Gastroesophageal sphincter (tissue), 4 donors: Measurements from ENCODE around the gene INCENP. TPM values are rescaled to one million over a fixed set of nuclear protein-coding genes. Genes with fewer than 3 reads are reported as not detected.
"Not testable (repeated sequence)": the region's sequence is repeated elsewhere in the genome, so short reads cannot be mapped to it uniquely, and the experiment has no call there.

Experiments used
- ATAC-seq: fragments of 150-250 bp; one replicate; pipeline ENCODE4 v1.9.1; 2016; ENCODE audit warnings: mild to moderate bottlenecking, moderate library complexity
- H3K27ac ChIP-seq, 4 donors: fragments of 200-600 bp; sonication (generic) in 3 of 4; 1 replicate in 3 of 4; 2 replicates in 1 of 4; pipeline ENCODE4 v1.5.1; 2016 to 2019
- H3K27me3 ChIP-seq: fragments of 200-600 bp; sonication (generic); one replicate; pipeline ENCODE4 v1.5.1; 2019
- H3K36me3 ChIP-seq, 2 donors: fragments of 200-600 bp; sonication (generic); one replicate each; pipeline ENCODE4 v1.5.1; 2019; ENCODE audit warnings: control low read depth in 1 of 2
- H3K4me1 ChIP-seq, 3 donors: fragments of 200-600 bp; sonication (generic); 1 replicate in 2 of 3; 2 replicates in 1 of 3; pipeline ENCODE4 v1.5.1; 2016 to 2019; ENCODE audit warnings: control low read depth in 2 of 3
- H3K4me3 ChIP-seq, 2 donors: fragments of 200-600 bp; sonication (generic); one replicate each; pipeline ENCODE4 v1.5.1; 2019; ENCODE audit warnings: mild to moderate bottlenecking in 1 of 2, moderate library complexity in 1 of 2
- H3K9me3 ChIP-seq, 3 donors: fragments of 200-600 bp; sonication (generic); one replicate each; pipeline ENCODE4 v1.5.1; 2017 to 2019; ENCODE audit warnings: control low read depth in 2 of 3
- EP300 ChIP-seq: sonication (generic); formaldehyde crosslinking; IDR thresholded peaks from one replicate; pipeline ENCODE4 v1.6.1; 2017; ENCODE audit warnings: antibody characterized with exemption, mild to moderate bottlenecking
- POLR2A ChIP-seq, 2 donors: fragments of 450-650 bp; IDR thresholded peaks; one replicate each; pipeline ENCODE4 v1.6.1; 2017; ENCODE audit warnings: antibody characterized with exemption in 2 of 2, mild to moderate bottlenecking in 2 of 2, moderate library complexity in 1 of 2
- POLR2AphosphoS5 ChIP-seq: sonication (generic); formaldehyde crosslinking; IDR thresholded peaks from one replicate; pipeline ENCODE4 v1.6.1; 2017; ENCODE audit warnings: antibody characterized with exemption
- WGBS, 2 donors: methylation state at CpG; one replicate each; pipeline ENCODE4 v1.1.5; 2018; ENCODE audit warnings: low coverage in 1 of 2; 5-methylcytosine and 5-hydroxymethylcytosine counted together
- total RNA-seq, 4 donors: library from RNA; depleted of rRNA; stranded (reverse); fragments of >200 nt; gene quantifications; one replicate each; pipeline ENCODE4 v1.1.0, GENCODE V29; 2016
- TF ChIP-seq, protein P1 (sequence below), 4 experiments: fragments of 200-600 bp in 2 of 4; fragments of 450-650 bp in 2 of 4; sonication (generic) in 1 of 4; IDR thresholded peaks; one replicate each; pipeline ENCODE4 v1.5.1; 2017 to 2019; ENCODE audit warnings: antibody characterized with exemption in 4 of 4, mild to moderate bottlenecking in 2 of 4, moderate library complexity in 2 of 4

INCENP gene
- total RNA-seq, 4 donors from 2014 or later: 10.5 to 28.3 (median 16.8) TPM

DNA sequence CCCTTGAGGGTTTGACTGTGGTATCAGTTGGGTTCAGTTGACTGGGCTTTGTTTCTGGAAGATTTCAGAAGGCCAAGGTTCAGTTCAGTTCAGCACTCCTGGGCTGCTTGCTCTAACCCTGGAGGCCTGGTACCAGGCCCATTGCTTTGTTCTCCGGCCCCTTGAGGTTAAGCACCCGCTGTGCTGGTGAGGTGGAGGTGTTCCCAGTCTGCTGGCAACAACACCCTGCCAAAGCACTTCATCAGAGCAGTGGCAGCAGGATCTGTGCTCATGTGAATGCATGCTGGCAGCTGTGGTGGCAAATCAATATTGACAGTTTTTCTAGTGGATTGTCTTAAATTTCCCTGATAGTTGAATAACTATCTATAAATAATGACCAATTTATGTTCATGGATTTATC is 62.4 kb downstream of the INCENP start:
- H3K27ac ChIP-seq: no peak overlapping the region
- no peak for TF ChIP-seq EP300
- TF ChIP-seq POLR2A (IDR thresholded peaks at IDR 0.05): no peak
- no peak for TF ChIP-seq POLR2AphosphoS5
- TF ChIP-seq, protein P1, sequence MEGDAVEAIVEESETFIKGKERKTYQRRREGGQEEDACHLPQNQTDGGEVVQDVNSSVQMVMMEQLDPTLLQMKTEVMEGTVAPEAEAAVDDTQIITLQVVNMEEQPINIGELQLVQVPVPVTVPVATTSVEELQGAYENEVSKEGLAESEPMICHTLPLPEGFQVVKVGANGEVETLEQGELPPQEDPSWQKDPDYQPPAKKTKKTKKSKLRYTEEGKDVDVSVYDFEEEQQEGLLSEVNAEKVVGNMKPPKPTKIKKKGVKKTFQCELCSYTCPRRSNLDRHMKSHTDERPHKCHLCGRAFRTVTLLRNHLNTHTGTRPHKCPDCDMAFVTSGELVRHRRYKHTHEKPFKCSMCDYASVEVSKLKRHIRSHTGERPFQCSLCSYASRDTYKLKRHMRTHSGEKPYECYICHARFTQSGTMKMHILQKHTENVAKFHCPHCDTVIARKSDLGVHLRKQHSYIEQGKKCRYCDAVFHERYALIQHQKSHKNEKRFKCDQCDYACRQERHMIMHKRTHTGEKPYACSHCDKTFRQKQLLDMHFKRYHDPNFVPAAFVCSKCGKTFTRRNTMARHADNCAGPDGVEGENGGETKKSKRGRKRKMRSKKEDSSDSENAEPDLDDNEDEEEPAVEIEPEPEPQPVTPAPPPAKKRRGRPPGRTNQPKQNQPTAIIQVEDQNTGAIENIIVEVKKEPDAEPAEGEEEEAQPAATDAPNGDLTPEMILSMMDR (IDR thresholded peaks at IDR 0.05): no peak
- ATAC-seq: no peak
- peaks cover 51% of the 10 kb centered on the region for H3K27me3 ChIP-seq
- peaks cover 0 to 17% (median 0%) of the 10 kb centered on the region in 3 donors for H3K9me3 ChIP-seq
- no peaks in the 10 kb centered on the region for H3K4me1 ChIP-seq
- H3K36me3 ChIP-seq: no peaks in the 10 kb centered on the region
- WGBS, 2 donors: 90% methylated on average over 2 of the region's 2 CpGs; no CpG with 5 or more reads in 1 of the 2 donors
- H3K4me3 ChIP-seq: no peak overlapping the region

DNA sequence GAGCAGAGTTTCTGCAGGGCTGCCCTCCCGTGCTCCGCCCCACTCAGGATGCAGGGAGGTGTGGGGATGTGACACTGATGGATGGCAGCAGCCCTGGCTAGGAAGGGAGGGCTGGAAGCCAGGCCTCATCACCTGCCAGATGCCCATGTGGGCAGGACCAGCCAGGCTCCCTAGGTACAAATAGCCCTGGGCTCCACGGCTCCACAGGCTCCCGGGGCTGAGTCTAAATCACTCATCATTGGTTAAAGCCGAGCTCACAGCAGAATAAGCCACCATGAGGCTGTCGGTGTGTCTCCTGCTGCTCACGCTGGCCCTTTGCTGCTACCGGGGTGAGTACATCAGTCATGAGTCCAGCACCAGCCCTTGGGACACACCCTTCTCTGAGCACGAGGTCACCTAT is 66.2 kb downstream of the INCENP start, which contains the start of gene SCGB1D1:
Gene SCGB1D1 (plus strand): TSS at position 206 of the 400 bp plus-strand sequence. CDS start 69 bp downstream, at position 275.
- Histone ChIP-seq H3K27ac (no peak within 1 kb of the TSS), H3K27me3 (peaks cover 63% of the 10 kb centered on the region), H3K9me3 (no peaks in the 10 kb centered on the region), H3K4me1 (no peaks in the 10 kb centered on the region), H3K4me3 (no peak within 1 kb of the TSS), H3K36me3 (no peaks in the 10 kb centered on the region)
- 47% methylated on average over 4 of the region's 9 CpGs; no CpG with 5 or more reads in 1 of the 2 donors for WGBS, 2 donors
- TF ChIP-seq POLR2A (IDR thresholded peaks at IDR 0.05) (no peak), EP300 (no peak), POLR2AphosphoS5 (no peak)
- TF ChIP-seq, protein P1 (IDR thresholded peaks at IDR 0.05): no peak
- ATAC-seq: no peak

- TF ChIP-seq POLR2AphosphoS5 (no peak), POLR2A (IDR thresholded peaks at IDR 0.05) (no peak), EP300 (no peak)
- TF ChIP-seq, protein P1 (IDR thresholded peaks at IDR 0.05): no peak
- WGBS, 2 donors: no CpG with 5 or more reads among the region's 4 CpGs
Observed at GRCh38 chr11:62193952-62194351, 70.1 kb downstream of the INCENP start.

DNA sequence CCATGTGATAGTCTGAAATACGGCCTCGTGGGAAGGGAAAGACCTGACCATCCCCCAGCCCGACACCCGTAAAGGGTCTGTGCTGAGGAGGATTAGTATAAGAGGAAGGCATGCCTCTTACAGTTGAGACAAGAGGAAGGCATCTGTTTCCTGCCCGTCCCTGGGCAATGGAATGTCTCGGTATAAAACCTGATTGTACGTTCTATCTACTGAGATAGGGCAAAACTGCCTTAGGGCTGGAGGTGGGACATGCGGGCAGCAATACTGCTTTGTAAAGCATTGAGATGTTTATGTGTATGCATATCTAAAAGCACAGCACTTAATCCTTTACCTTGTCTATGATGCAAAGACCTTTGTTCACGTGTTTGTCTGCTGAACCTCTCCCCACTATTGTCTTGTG is 71.2 kb downstream of the INCENP start:
- H3K4me3 ChIP-seq, ATAC-seq, H3K27ac ChIP-seq, H3K36me3 ChIP-seq, H3K9me3 ChIP-seq, H3K4me1 ChIP-seq: not testable (repeated sequence)
- H3K27me3 ChIP-seq: peaks cover 63% of the 10 kb centered on the region
- 33% methylated on average over 1 of the region's 9 CpGs; no CpG with 5 or more reads in 1 of the 2 donors for WGBS, 2 donors

More at GRCh38 chr11:62193952-62194351, 70.1 kb downstream of the INCENP start:
- H3K27ac ChIP-seq: no peak overlapping the region
- ATAC-seq: no peak
- no peaks in the 10 kb centered on the region for H3K9me3 ChIP-seq
- H3K4me1 ChIP-seq: no peaks in the 10 kb centered on the region
- H3K27me3 ChIP-seq: peaks cover 68% of the 10 kb centered on the region
- no peaks in the 10 kb centered on the region for H3K36me3 ChIP-seq
- H3K4me3 ChIP-seq: no peak overlapping the region

DNA sequence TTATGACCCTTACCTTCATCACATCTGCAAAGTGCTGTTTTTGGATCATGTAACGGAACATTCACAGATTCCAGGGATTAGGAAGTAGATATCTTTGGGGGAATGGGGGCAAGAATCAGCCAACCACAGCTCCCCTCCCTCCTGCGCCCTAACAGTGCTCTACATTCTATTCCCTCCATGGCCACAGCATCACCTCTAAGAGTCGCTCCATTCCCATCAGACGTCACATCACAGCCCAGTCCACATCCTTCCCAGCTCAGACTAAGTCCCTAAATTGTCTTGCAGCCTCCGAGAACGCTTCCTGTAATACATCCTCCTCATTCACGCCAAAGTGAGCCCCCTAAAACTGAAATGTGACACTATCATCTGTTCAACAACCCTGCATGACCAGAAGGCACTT is 72.1 kb downstream of the INCENP start:
- no peak overlapping the region for H3K27ac ChIP-seq
- H3K9me3 ChIP-seq: no peaks in the 10 kb centered on the region
- no peak overlapping the region for H3K4me3 ChIP-seq
- 42 to 57% methylated on average over 7 of the region's 7 CpGs for WGBS, 2 donors
- ATAC-seq: no peak
- TF ChIP-seq EP300 (no peak), POLR2A (IDR thresholded peaks at IDR 0.05) (no peak), POLR2AphosphoS5 (no peak)
- TF ChIP-seq, protein P1 (IDR thresholded peaks at IDR 0.05): no peak
- H3K36me3 ChIP-seq: no peaks in the 10 kb centered on the region
- peaks cover 58% of the 10 kb centered on the region for H3K27me3 ChIP-seq
- H3K4me1 ChIP-seq: no peaks in the 10 kb centered on the region

DNA sequence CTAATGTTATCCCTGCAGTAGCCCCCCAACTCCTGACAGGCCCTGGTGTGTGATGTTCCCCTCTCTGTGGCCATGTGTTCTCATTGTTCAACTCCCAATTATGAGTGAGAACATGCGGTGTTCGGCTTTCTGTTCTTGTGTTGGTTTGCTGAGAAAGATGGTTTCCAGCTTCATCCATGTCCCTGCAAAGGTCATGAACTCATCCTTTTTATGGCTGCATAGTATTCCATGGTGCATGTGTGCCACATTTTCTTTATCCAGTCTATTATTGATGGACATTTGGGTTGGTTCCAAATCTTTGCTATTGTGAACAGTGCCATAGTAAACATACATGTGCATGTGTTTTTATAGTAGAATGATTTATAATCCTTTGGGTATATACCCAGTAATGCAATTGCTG is 73.6 kb downstream of the INCENP start:
- WGBS, 2 donors: 75 to 100% methylated on average over 2 of the region's 2 CpGs
- ATAC-seq, H3K27ac ChIP-seq, H3K9me3 ChIP-seq, H3K4me3 ChIP-seq, H3K4me1 ChIP-seq, H3K36me3 ChIP-seq: not testable (repeated sequence)
- H3K27me3 ChIP-seq: peaks cover 49% of the 10 kb centered on the region
